Erythroblast (primary cell): ENCODE data around the gene PTPRN2.
"Not testable (repeated sequence)": the region's sequence is repeated elsewhere in the genome, so short reads cannot be mapped to it uniquely, and the experiment has no call there.

ENCODE experiments used
- DNase-seq, 2 experiments: peaks; one replicate each; lab custom pipeline; 2025; lab: John Stamatoyannopoulos, UW
- GATA1 ChIP-seq: IDR thresholded peaks from 2 replicates; pipeline ENCODE4 v1.6.1; 2011; ENCODE audit warnings: low read depth, mild to moderate bottlenecking, control low read depth, low read length, moderate library complexity
- POLR2A ChIP-seq: IDR thresholded peaks from 2 replicates; pipeline ENCODE4 v1.6.1; 2011; ENCODE audit warnings: mild to moderate bottlenecking, low read length

Gene PTPRN2

GRCh38 chr7:157992511-157993160 is 595.0 kb downstream of the PTPRN2 start:
- no peak for DNase-seq
- TF ChIP-seq GATA1 (no peak), POLR2A (no peak)

GRCh38 chr7:157991761-157992160 is 595.9 kb downstream of the PTPRN2 start:
- TF ChIP-seq POLR2A, result no peak
- no peak for TF ChIP-seq GATA1

GRCh38 chr7:157991351-157991750 is 596.3 kb downstream of the PTPRN2 start:
- DNase-seq, result no peak
- no peak for TF ChIP-seq GATA1
- TF ChIP-seq POLR2A, result no peak

More at GRCh38 chr7:157991761-157992160, 595.9 kb downstream of the PTPRN2 start:
- DNase-seq, result no peak

GRCh38 chr7:157990881-157991250 is 596.8 kb downstream of the PTPRN2 start:
- DNase-seq, result no peak
- TF ChIP-seq GATA1 (no peak), POLR2A (no peak)

- DNase-seq, result no peak
- TF ChIP-seq POLR2A, result no peak
- TF ChIP-seq GATA1, result no peak
Measured at GRCh38 chr7:157990226-157990880, 597.3 kb downstream of the PTPRN2 start.

GRCh38 chr7:157989589-157989988 is 598.0 kb downstream of the PTPRN2 start:
- no peak for TF ChIP-seq GATA1
- no peak for TF ChIP-seq POLR2A
- DNase-seq, result no peak

GRCh38 chr7:157987906-157988305 is 599.7 kb downstream of the PTPRN2 start:
- no peak for DNase-seq
- TF ChIP-seq POLR2A, result no peak
- no peak for TF ChIP-seq GATA1

- TF ChIP-seq POLR2A, result no peak
- no peak for TF ChIP-seq GATA1
Measured at GRCh38 chr7:157986051-157986450, 601.6 kb downstream of the PTPRN2 start.

GRCh38 chr7:157985636-157986035 is 602.0 kb downstream of the PTPRN2 start:
- no peak for TF ChIP-seq POLR2A
- TF ChIP-seq GATA1, result no peak
- no peak for DNase-seq

More at GRCh38 chr7:157986051-157986450, 601.6 kb downstream of the PTPRN2 start:
- DNase-seq, result no peak

GRCh38 chr7:157984423-157985163 is 603.0 kb downstream of the PTPRN2 start:
- no peak for DNase-seq
- TF ChIP-seq POLR2A (no peak), GATA1 (no peak)

GRCh38 chr7:157983502-157984422 is 603.9 kb downstream of the PTPRN2 start:
- TF ChIP-seq GATA1, result no peak
- TF ChIP-seq POLR2A, result no peak
- DNase-seq, result no peak

- DNase-seq, result no peak
- TF ChIP-seq POLR2A (no peak), GATA1 (no peak)
Measured at GRCh38 chr7:157981778-157982177, 605.8 kb downstream of the PTPRN2 start.

- no peak for DNase-seq
- no peak for TF ChIP-seq GATA1
- TF ChIP-seq POLR2A, result no peak
Measured at GRCh38 chr7:157980774-157981173, 606.8 kb downstream of the PTPRN2 start.

GRCh38 chr7:157980341-157980731 is 607.3 kb downstream of the PTPRN2 start:
- not testable (repeated sequence) for DNase-seq
